Measurements from ENCODE around the gene RCC2.
"Not testable (repeated sequence)": the region's sequence is repeated elsewhere in the genome, so short reads cannot be mapped to it uniquely, and the experiment has no call there.

Gene RCC2

DNA sequence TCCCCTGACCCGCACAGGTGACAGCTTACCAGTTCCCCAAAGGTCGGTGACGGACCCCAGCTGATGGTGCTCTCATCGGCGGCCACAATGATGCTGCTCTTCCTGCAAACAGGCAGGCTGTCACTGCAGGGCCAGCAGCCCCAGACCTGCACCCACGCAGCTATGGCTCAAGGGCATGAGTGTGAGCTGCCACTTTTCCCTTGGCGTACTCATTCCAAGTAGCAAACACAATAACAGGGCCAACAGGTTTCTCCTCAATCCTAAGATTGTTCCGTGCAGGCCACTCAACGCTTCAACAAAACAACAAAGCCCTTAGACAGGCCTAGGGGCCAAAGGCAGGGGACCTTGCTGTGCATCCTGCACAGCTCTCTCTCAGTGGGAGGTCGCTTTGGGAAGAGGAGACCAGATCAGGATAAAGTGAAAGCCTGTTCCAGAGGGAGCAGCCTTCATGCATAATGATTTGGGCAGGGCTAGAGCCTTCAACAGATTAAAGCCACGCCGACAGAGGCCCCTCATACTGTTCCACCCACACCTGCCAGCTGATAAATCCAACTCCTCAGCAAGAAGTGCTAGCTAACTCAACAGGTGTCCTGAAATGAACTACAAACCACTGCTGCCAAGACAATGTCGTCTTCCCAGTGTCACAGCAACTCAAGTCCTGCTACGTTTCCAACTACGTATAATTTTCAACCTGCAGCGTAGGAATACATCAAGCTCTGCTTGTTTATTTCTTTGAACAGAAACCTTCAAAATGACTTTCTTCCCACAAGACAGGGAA is 27.2 kb downstream of the RCC2 start:
- no peak for TF ChIP-seq CTCF (IDR thresholded peaks at IDR 0.05; ENCODE audit: extremely low read depth, missing control alignments)
- DNase-seq (ENCODE audit: low spot score), result no peak

- no peak for TF ChIP-seq CTCF (IDR thresholded peaks at IDR 0.05; ENCODE audit: extremely low read depth, missing control alignments)
- no peak for DNase-seq (ENCODE audit: low spot score)
Measured at GRCh38 chr1:17409391-17409811, 30.1 kb downstream of the RCC2 start.

GRCh38 chr1:17407786-17408514 is 31.5 kb downstream of the RCC2 start:
- DNase-seq (ENCODE audit: low spot score), result not testable (repeated sequence)

GRCh38 chr1:17406760-17407475 is 32.6 kb downstream of the RCC2 start:
- DNase-seq (ENCODE audit: low spot score), result not testable (repeated sequence)

DNA sequence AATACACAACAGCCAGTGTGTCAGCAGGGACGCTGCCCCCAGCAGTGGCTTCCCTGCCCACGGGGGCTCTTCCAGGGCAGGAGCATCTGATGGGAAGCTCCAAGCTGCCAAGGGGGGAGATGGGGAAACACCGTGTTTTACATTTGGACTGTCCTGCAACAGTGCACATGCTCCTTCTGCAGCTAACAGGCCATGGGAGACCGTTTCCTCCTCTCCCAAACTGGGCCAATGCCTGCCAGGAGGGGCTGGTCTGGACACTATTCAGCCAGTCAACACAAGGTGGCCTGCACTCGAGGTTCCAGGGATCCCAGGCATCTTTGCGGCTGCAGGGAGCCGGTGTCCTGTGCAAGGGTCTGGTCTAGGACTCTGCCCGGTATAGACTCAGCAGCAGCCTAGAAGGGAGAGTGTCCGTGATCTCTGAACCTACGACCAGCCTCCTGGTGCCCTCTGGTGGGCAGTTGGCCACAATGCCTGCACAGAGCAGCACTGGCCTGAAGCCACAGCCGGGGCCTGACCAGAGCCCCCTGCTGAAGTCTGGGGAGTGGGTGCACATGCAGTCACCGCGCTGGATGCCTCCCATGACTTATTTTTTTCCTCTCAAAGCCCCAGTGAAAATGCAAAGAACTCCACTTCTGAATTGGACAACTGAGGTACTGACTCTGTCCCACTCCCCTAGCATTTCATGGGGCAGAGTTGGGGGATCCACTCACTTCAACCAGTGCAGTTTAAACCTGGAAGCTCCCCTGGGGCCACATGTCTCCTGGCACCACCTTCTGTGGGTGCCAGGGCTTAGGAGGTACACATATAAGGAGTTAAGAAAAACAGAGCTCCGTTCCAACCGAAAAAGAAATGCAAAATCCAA is 33.3 kb downstream of the RCC2 start:
- TF ChIP-seq CTCF (IDR thresholded peaks at IDR 0.05; ENCODE audit: extremely low read depth, missing control alignments), result peak; percentile 60
- DNase-seq (ENCODE audit: low spot score), result peak; percentile 69

DNA sequence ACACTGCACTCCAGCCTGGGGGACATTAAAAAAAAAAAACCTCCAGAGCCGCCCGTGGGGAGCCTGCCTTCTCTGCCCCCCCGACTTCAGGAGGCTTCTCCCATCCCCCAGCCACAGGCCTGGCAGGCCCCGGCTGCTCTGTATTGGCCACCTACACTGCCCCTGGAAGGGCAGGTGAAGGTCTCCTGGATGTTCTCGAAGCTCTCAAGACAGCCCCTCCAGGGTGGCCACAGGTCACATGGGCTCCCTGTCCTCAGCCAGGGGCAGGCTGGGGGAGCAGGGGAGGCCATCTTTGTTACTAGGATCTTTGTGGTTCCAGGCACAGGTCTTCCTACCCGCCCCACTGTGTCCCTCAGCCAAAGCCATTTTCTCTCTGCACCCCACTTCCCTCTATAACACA is 34.7 kb downstream of the RCC2 start:
- no peak for TF ChIP-seq CTCF (IDR thresholded peaks at IDR 0.05; ENCODE audit: extremely low read depth, missing control alignments)
- no peak for DNase-seq (ENCODE audit: low spot score)

DNA sequence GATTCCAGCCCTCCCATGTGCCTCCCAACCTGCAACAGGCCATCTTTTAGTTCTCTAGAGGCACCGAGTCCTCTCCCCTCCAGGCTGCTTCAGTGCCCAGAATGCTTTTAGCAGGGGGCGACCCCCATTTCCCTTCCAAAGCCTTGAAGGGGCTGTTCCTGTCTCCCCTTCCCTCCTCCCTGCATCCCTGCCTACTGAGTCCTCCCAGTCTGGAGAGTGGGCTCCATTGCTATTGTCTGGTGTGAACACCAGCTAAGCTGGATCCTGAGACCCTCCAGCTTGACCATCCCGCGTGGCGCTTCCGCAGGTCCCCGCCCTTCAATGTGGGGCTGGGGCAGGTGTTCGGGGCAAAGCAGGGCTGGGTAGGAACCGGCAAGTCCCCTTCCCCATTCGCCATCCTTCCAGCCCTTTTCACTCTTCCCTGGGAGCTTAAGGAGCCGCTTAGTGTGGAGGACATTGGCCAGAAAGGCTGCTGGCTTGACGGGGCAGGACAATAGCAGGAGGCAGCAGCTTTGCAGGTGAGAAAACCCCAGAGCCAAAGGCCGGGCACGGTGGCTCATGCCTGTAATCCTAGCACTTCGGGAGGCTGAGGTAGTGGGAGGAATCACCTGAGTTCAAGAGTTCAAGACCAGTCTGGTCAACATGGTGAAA is 35.3 kb downstream of the RCC2 start:
- DNase-seq (ENCODE audit: low spot score), result no peak
- no peak for TF ChIP-seq CTCF (IDR thresholded peaks at IDR 0.05; ENCODE audit: extremely low read depth, missing control alignments)

All from GM20000 (cell line).